A549 (cell line): ENCODE measurements around the gene CACTIN.

Experiments used
- EP300 ChIP-seq, 2 experiments: fragments of >200 bp; sonication (Bioruptor Twin); formaldehyde crosslinking; IDR thresholded peaks; 2 replicates in 1 of 2; 3 replicates in 1 of 2; pipeline ENCODE4 v1.6.1; 2016 to 2017
- MAFK ChIP-seq: fragments of 450-650 bp; IDR thresholded peaks from 2 replicates; pipeline ENCODE4 v1.6.1; 2014; ENCODE audit not compliant: partially characterized antibody
- RFX5 ChIP-seq: fragments of 450-650 bp; IDR thresholded peaks from 2 replicates; pipeline ENCODE4 v1.7.1; 2014; ENCODE audit warnings: antibody characterized with exemption, mild to moderate bottlenecking, moderate library complexity
- SREBF2 ChIP-seq: fragments of 450-650 bp; IDR thresholded peaks from 2 replicates; pipeline ENCODE4 v1.6.1; 2014; ENCODE audit warnings: mild to moderate bottlenecking, moderate library complexity
- TF ChIP-seq, protein P1 (sequence below): fragments of >200 bp; sonication (Bioruptor Twin); formaldehyde crosslinking; IDR thresholded peaks from 3 replicates; pipeline ENCODE4 v1.5.1; 2016
- TF ChIP-seq, protein P2 (sequence below): fragments of >200 bp; sonication (Bioruptor Twin); formaldehyde crosslinking; IDR thresholded peaks from 3 replicates; pipeline ENCODE4 v1.6.1; 2016

DNA sequence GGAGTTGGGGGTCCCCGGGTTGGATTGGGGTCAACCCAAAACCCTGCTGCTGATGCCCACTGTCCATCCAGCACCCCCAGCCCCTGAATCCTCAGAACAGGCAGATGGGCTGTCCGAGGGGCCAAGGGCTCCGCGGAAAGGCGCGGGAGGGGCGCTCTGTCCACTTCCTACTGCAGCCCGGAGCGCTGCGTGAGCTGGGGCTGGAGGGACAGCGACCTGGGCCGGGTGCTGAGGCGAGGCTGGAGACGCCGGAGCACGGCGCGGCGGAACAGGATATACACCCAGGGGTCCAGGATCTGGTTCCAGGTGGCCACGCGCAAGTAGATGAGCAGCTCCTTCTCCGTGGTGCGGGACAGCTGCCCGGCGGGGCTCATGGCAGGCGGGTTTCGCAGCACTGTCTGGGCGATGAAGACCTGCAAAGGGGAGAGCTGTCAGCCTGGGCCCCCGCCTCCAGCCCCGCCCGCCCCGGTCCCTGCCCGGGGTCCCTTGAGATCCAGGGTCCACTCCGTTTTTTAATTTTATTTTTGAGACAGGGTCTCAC, 31.0 kb downstream of the CACTIN start:
- TF ChIP-seq SREBF2 (no peak), MAFK (no peak), EP300 (IDR thresholded peaks at IDR 0.05) (no peak), RFX5 (no peak)
- TF ChIP-seq, protein P1, sequence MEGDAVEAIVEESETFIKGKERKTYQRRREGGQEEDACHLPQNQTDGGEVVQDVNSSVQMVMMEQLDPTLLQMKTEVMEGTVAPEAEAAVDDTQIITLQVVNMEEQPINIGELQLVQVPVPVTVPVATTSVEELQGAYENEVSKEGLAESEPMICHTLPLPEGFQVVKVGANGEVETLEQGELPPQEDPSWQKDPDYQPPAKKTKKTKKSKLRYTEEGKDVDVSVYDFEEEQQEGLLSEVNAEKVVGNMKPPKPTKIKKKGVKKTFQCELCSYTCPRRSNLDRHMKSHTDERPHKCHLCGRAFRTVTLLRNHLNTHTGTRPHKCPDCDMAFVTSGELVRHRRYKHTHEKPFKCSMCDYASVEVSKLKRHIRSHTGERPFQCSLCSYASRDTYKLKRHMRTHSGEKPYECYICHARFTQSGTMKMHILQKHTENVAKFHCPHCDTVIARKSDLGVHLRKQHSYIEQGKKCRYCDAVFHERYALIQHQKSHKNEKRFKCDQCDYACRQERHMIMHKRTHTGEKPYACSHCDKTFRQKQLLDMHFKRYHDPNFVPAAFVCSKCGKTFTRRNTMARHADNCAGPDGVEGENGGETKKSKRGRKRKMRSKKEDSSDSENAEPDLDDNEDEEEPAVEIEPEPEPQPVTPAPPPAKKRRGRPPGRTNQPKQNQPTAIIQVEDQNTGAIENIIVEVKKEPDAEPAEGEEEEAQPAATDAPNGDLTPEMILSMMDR, result no peak
- TF ChIP-seq, protein P2, sequence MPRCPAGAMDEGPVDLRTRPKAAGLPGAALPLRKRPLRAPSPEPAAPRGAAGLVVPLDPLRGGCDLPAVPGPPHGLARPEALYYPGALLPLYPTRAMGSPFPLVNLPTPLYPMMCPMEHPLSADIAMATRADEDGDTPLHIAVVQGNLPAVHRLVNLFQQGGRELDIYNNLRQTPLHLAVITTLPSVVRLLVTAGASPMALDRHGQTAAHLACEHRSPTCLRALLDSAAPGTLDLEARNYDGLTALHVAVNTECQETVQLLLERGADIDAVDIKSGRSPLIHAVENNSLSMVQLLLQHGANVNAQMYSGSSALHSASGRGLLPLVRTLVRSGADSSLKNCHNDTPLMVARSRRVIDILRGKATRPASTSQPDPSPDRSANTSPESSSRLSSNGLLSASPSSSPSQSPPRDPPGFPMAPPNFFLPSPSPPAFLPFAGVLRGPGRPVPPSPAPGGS, result no peak
